GM23338 (cell line): ENCODE results near the gene ZNF70. TPM values are rescaled to one million over a fixed set of nuclear protein-coding genes. Genes with fewer than 3 reads are reported as not detected.
A peak's percentile ranks its signal among the peaks of the same experiment; 100 is the strongest.

Source experiments
- ATAC-seq: fragments of 200-7000 bp; cut with Tn5 transposase; 3 replicates; pipeline ENCODE4 v1.9.1; 2020
- DNase-seq: peaks from one replicate; pipeline ENCODE4 v3.0.0-alpha.2; 2015; ENCODE audit warnings: low spot score
- H2AFZ ChIP-seq: fragments of 200-600 bp; sonication (generic); 2 replicates; pipeline ENCODE4 v1.8.0; 2016; ENCODE audit warnings: antibody characterized with exemption, mild to moderate bottlenecking, moderate library complexity
- H3F3A ChIP-seq: fragments of 200-600 bp; sonication (generic); replicated peaks from 2 replicates; pipeline ENCODE4 v1.8.0; 2017; ENCODE audit warnings: antibody characterized with exemption, mixed run types, low read depth
- H3K27ac ChIP-seq: fragments of 200-600 bp; sonication (generic); 2 replicates; pipeline ENCODE4 v1.6.1; 2016; ENCODE audit warnings: low read depth
- H3K27me3 ChIP-seq: fragments of 200-600 bp; sonication (generic); 2 replicates; pipeline ENCODE4 v1.8.0; 2016; ENCODE audit warnings: mild to moderate bottlenecking, mixed run types, moderate library complexity; ENCODE audit not compliant: insufficient read depth
- H3K36me3 ChIP-seq: fragments of 200-600 bp; sonication (generic); 2 replicates; pipeline ENCODE4 v1.8.0; 2016; ENCODE audit warnings: mild to moderate bottlenecking; ENCODE audit not compliant: insufficient read depth
- H3K4me1 ChIP-seq: fragments of 200-600 bp; sonication (generic); 2 replicates; pipeline ENCODE4 v1.8.0; 2016; ENCODE audit warnings: mild to moderate bottlenecking, moderate library complexity; ENCODE audit not compliant: insufficient read depth
- H3K4me2 ChIP-seq: fragments of 200-600 bp; sonication (generic); 2 replicates; pipeline ENCODE4 v1.7.1; 2017; ENCODE audit warnings: mixed run types
- H3K4me3 ChIP-seq: fragments of 200-600 bp; sonication (generic); 2 replicates; pipeline ENCODE4 v1.6.1; 2016; ENCODE audit warnings: mixed run types
- H3K79me2 ChIP-seq: fragments of 200-600 bp; sonication (generic); replicated peaks from 2 replicates; pipeline ENCODE4 v1.8.0; 2017; ENCODE audit warnings: mild to moderate bottlenecking; ENCODE audit not compliant: insufficient read depth
- H3K9me2 ChIP-seq: fragments of 200-600 bp; sonication (generic); 2 replicates; pipeline ENCODE4 v1.8.0; 2017; ENCODE audit not compliant: insufficient read depth
- H4K20me1 ChIP-seq: fragments of 200-600 bp; sonication (generic); replicated peaks from 2 replicates; pipeline ENCODE4 v1.8.0; 2017; ENCODE audit warnings: mild to moderate bottlenecking; ENCODE audit not compliant: insufficient read depth
- H3K27ac Mint-ChIP-seq: 2 replicates; pipeline ENCODE4 v1.8.0; 2020; ENCODE audit warnings: inconsistent platforms, mild to moderate bottlenecking, moderate library complexity, mixed read lengths
- H3K27me3 Mint-ChIP-seq: 3 replicates; pipeline ENCODE4 v1.8.0; 2022; ENCODE audit warnings: low read depth, mild to moderate bottlenecking, moderate library complexity, mixed read lengths, inconsistent platforms; ENCODE audit not compliant: insufficient read depth, poor library complexity
- H3K36me3 Mint-ChIP-seq: 3 replicates; pipeline ENCODE4 v1.8.0; 2021; ENCODE audit warnings: low read depth, mild to moderate bottlenecking, inconsistent platforms, moderate library complexity, mixed read lengths
- H3K4me1 Mint-ChIP-seq: 3 replicates; pipeline ENCODE4 v1.8.0; 2020; ENCODE audit warnings: mild to moderate bottlenecking, inconsistent platforms, mixed read lengths
- H3K4me3 Mint-ChIP-seq: 3 replicates; pipeline ENCODE4 v1.8.0; 2021; ENCODE audit warnings: moderate library complexity, mild to moderate bottlenecking, inconsistent platforms, mixed read lengths
- H3K9me3 Mint-ChIP-seq: 3 replicates; pipeline ENCODE4 v1.8.0; 2020; ENCODE audit warnings: moderate library complexity, mild to moderate bottlenecking, inconsistent platforms, mixed read lengths
- CREB1 ChIP-seq: fragments of 250-450 bp; sonication (Bioruptor Pico); IDR thresholded peaks from 2 replicates; pipeline ENCODE4 v1.5.0; 2020; ENCODE audit warnings: low read depth, mild to moderate bottlenecking, moderate library complexity
- CTCF ChIP-seq, 2 experiments: fragments of 200-600 bp in 1 of 2; sonication (generic) in 1 of 2; conservative IDR thresholded peaks; 2 replicates each; pipeline versions ENCODE4 v1.5.1 to v1.6.1; 2016 to 2017; ENCODE audit warnings: antibody characterized with exemption in 2 of 2, low read depth in 2 of 2, mild to moderate bottlenecking in 2 of 2, moderate library complexity in 1 of 2
- ETS1 ChIP-seq: IDR thresholded peaks from 2 replicates; pipeline ENCODE4 v1.6.1; 2016; ENCODE audit warnings: antibody characterized with exemption
- EZH2 ChIP-seq: fragments of 200-600 bp; sonication (generic); IDR thresholded peaks from one replicate; pipeline ENCODE4 v1.8.0; 2017; ENCODE audit warnings: antibody characterized with exemption, mild to moderate bottlenecking, low read depth; ENCODE audit not compliant: unreplicated experiment
- EZH2phosphoT487 ChIP-seq: fragments of 200-600 bp; sonication (generic); IDR thresholded peaks from one replicate; pipeline ENCODE4 v1.8.1; 2018; ENCODE audit warnings: antibody characterized with exemption; ENCODE audit not compliant: unreplicated experiment
- JUNB ChIP-seq: IDR thresholded peaks from one replicate; pipeline ENCODE4 v1.6.1; 2016; ENCODE audit warnings: antibody characterized with exemption; ENCODE audit not compliant: unreplicated experiment
- NANOG ChIP-seq: IDR thresholded peaks from 2 replicates; pipeline ENCODE4 v1.6.1; 2016; ENCODE audit warnings: antibody characterized with exemption, borderline replicate concordance
- POLR2AphosphoS5 ChIP-seq: IDR thresholded peaks from 2 replicates; pipeline ENCODE4 v1.6.1; 2016; ENCODE audit warnings: antibody characterized with exemption, low read depth
- REST ChIP-seq: IDR thresholded peaks from one replicate; pipeline ENCODE4 v1.6.1; 2018; ENCODE audit warnings: antibody characterized with exemption; ENCODE audit not compliant: unreplicated experiment
- STAT1 ChIP-seq: IDR thresholded peaks from one replicate; pipeline ENCODE4 v1.6.1; 2016; ENCODE audit warnings: antibody characterized with exemption; ENCODE audit not compliant: unreplicated experiment
- ZNF114 ChIP-seq: fragments of 250-450 bp; sonication (Bioruptor Pico); IDR thresholded peaks from 2 replicates; pipeline ENCODE4 v1.5.0; 2020; ENCODE audit warnings: mild to moderate bottlenecking, moderate library complexity
- ZNF331 ChIP-seq: fragments of 250-450 bp; sonication (Bioruptor Pico); IDR thresholded peaks from 2 replicates; pipeline ENCODE4 v1.5.0; 2020; ENCODE audit warnings: low read depth, mild to moderate bottlenecking, moderate library complexity
- polyA plus RNA-seq: library from polyadenylated mRNA; unstranded; fragments of >200 nt; fragmentation: Nextera tagmentation; extraction: Ambion mirVana; gene quantifications from 2 replicates; pipeline ENCODE4 v1.2.1, GENCODE V29; 2016
- total RNA-seq: library from RNA; depleted of rRNA; stranded (reverse); fragments of >200 nt; shearing (Covaris generic); gene quantifications from 2 replicates; pipeline ENCODE4 v1.2.3, GENCODE V29; 2014
- TF ChIP-seq, protein P1 (sequence below): fragments of 250-450 bp; sonication (Bioruptor Pico); IDR thresholded peaks from 2 replicates; pipeline ENCODE4 v1.5.0; 2020; ENCODE audit warnings: mild to moderate bottlenecking, moderate library complexity

The ZNF70 gene
- total and polyA plus RNA-seq, 2 experiments from 2014 or later: 0.45 to 2.6 TPM

- no peak overlapping the region for H3K27ac ChIP-seq
- H3K36me3 Mint-ChIP-seq: peaks cover 3% of the 10 kb centered on the region; the same call in 1 of the 3 replicates
These were observed 572 bp downstream of the ZNF70 start for GRCh38 chr22:23750367-23750713.

More at GRCh38 chr22:23750367-23750713, 572 bp downstream of the ZNF70 start:
- Histone ChIP-seq H3K9me2 (no peaks in the 10 kb centered on the region), H3F3A (0 out of 2 replicates have a peak, but pooled peaks cover 5% of the 10 kb centered on the region), H3K79me2 (no peaks in the 10 kb centered on the region; the same call in 1 of the 2 replicates), H3K36me3 (no peaks in the 10 kb centered on the region), H3K4me1 (peaks cover 10% of the 10 kb centered on the region), H2AFZ (peak overlapping the region; percentile 96), H3K4me3 (peak overlapping the region; percentile 91), H4K20me1 (no peaks in the 10 kb centered on the region), H3K4me2 (peak overlapping the region; percentile 95), H3K27me3 (no peaks in the 10 kb centered on the region)
- H3K4me3 Mint-ChIP-seq: peak overlapping the region; percentile 80
- DNase-seq (no peak), ATAC-seq (no peak)
- H3K27ac Mint-ChIP-seq: 0 out of 2 replicates have a peak overlapping the region, but pooled peaks have one; percentile 17
- H3K27me3 Mint-ChIP-seq: peaks cover 20% of the 10 kb centered on the region
- H3K4me1 Mint-ChIP-seq: peaks cover 29% of the 10 kb centered on the region
- no peaks in the 10 kb centered on the region for H3K9me3 Mint-ChIP-seq
- TF ChIP-seq EZH2phosphoT487 (no peak), NANOG (no peak), JUNB (no peak), POLR2AphosphoS5 (no peak), REST (no peak), ETS1 (no peak), CREB1 (CRISPR knock-in tag) (no peak), CTCF (conservative IDR thresholded peaks at IDR 0.05; ENCODE audit: low read depth in 2 of 2) (no peak), STAT1 (no peak), ZNF114 (CRISPR knock-in tag) (no peak), ZNF331 (CRISPR knock-in tag) (no peak), EZH2 (no peak)
- TF ChIP-seq, protein P1, sequence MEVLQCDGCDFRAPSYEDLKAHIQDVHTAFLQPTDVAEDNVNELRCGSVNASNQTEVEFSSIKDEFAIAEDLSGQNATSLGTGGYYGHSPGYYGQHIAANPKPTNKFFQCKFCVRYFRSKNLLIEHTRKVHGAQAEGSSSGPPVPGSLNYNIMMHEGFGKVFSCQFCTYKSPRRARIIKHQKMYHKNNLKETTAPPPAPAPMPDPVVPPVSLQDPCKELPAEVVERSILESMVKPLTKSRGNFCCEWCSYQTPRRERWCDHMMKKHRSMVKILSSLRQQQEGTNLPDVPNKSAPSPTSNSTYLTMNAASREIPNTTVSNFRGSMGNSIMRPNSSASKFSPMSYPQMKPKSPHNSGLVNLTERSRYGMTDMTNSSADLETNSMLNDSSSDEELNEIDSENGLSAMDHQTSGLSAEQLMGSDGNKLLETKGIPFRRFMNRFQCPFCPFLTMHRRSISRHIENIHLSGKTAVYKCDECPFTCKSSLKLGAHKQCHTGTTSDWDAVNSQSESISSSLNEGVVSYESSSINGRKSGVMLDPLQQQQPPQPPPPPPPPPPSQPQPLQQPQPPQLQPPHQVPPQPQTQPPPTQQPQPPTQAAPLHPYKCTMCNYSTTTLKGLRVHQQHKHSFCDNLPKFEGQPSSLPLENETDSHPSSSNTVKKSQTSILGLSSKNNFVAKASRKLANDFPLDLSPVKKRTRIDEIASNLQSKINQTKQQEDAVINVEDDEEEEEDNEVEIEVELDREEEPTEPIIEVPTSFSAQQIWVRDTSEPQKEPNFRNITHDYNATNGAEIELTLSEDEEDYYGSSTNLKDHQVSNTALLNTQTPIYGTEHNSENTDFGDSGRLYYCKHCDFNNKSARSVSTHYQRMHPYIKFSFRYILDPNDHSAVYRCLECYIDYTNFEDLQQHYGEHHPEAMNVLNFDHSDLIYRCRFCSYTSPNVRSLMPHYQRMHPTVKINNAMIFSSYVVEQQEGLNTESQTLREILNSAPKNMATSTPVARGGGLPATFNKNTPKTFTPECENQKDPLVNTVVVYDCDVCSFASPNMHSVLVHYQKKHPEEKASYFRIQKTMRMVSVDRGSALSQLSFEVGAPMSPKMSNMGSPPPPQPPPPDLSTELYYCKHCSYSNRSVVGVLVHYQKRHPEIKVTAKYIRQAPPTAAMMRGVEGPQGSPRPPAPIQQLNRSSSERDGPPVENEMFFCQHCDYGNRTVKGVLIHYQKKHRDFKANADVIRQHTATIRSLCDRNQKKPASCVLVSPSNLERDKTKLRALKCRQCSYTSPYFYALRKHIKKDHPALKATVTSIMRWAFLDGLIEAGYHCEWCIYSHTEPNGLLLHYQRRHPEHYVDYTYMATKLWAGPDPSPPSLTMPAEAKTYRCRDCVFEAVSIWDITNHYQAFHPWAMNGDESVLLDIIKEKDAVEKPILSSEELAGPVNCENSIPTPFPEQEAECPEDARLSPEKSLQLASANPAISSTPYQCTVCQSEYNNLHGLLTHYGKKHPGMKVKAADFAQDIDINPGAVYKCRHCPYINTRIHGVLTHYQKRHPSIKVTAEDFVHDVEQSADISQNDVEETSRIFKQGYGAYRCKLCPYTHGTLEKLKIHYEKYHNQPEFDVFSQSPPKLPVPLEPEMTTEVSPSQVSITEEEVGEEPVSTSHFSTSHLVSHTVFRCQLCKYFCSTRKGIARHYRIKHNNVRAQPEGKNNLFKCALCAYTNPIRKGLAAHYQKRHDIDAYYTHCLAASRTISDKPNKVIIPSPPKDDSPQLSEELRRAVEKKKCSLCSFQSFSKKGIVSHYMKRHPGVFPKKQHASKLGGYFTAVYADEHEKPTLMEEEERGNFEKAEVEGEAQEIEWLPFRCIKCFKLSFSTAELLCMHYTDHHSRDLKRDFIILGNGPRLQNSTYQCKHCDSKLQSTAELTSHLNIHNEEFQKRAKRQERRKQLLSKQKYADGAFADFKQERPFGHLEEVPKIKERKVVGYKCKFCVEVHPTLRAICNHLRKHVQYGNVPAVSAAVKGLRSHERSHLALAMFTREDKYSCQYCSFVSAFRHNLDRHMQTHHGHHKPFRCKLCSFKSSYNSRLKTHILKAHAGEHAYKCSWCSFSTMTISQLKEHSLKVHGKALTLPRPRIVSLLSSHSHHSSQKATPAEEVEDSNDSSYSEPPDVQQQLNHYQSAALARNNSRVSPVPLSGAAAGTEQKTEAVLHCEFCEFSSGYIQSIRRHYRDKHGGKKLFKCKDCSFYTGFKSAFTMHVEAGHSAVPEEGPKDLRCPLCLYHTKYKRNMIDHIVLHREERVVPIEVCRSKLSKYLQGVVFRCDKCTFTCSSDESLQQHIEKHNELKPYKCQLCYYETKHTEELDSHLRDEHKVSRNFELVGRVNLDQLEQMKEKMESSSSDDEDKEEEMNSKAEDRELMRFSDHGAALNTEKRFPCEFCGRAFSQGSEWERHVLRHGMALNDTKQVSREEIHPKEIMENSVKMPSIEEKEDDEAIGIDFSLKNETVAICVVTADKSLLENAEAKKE: no peak
